Measurements from ENCODE around the gene CTAGE8.
"Not testable (repeated sequence)": the region's sequence is repeated elsewhere in the genome, so short reads cannot be mapped to it uniquely, and the experiment has no call there.

- TF ChIP-seq MAX (IDR thresholded peaks at IDR 0.05; ENCODE audit: insufficient read depth, insufficient read length); CTCF (IDR thresholded peaks at IDR 0.05; ENCODE audit: extremely low read depth in 1 of 2, insufficient read depth in 1 of 2, low read depth in 1 of 2, low read length in 2 of 2); POLR2AphosphoS5 (IDR thresholded peaks at IDR 0.05; ENCODE audit: insufficient read depth, low read depth, low read length); MYC (IDR thresholded peaks at IDR 0.05; ENCODE audit: low read depth, low read length); POLR2A (IDR thresholded peaks at IDR 0.05; ENCODE audit: low read depth, low read length); FOS (IDR thresholded peaks at IDR 0.05; ENCODE audit: borderline replicate concordance, insufficient read depth, low read length): not testable (repeated sequence)
Measured at GRCh38 chr7:144292384-144293161, 23.5 kb upstream of the CTAGE8 start.

All from endothelial cell of umbilical vein (primary cell).